Measurements from ENCODE around the gene BST1.

GRCh38 chr4:15753786-15754185 lies 50.9 kb downstream of the BST1 start:
- TF ChIP-seq CTCF (optimal IDR thresholded peaks at IDR 0.05 in 1 of 3, IDR thresholded peaks at IDR 0.05 in 1 of 3, conservative IDR thresholded peaks at IDR 0.05 in 1 of 3; ENCODE audit: extremely low read depth in 1 of 3, insufficient read depth in 2 of 3, low read length in 3 of 3) (no peak), EZH2 (IDR thresholded peaks at IDR 0.05; ENCODE audit: low read length) (no peak)
